H1 (cell line): ENCODE results near the gene KRT35. TPM values are rescaled to one million over a fixed set of nuclear protein-coding genes. Genes with fewer than 3 reads are reported as not detected.

Source experiments
- CTCF ChIA-PET: fragments of 300-600 bp; sonication (Branson Sonifier 250); formaldehyde crosslinking; loops from one replicate; lab custom pipeline; 2021; ENCODE audit not compliant: partially characterized antibody; lab: Charles Lee
- POLR2A ChIA-PET: fragments of 300-600 bp; sonication (Branson Sonifier 250); formaldehyde crosslinking; loops from one replicate; lab custom pipeline; 2021; ENCODE audit warnings: inconsistent platforms; ENCODE audit not compliant: partially characterized antibody; lab: Charles Lee
- DNase-seq, 2 experiments: peaks; one replicate each; pipeline versions ENCODE4 v3.0.0 to v3.0.0-alpha.2; 2010 to 2022; ENCODE audit warnings: low spot score in 2 of 2, low read depth in 1 of 2, mixed read lengths in 1 of 2
- FAIRE-seq: peaks from 2 replicates; lab custom pipeline; 2011; peaks lifted over from hg19 to GRCh38; lab: Jason Lieb, UNC
- H2AFZ ChIP-seq: 2 replicates; pipeline ENCODE4 v1.8.1; 2012; ENCODE audit warnings: low read length, inconsistent platforms
- H2AK5ac ChIP-seq: 2 replicates; pipeline ENCODE4 v1.6.1; 2013; ENCODE audit warnings: low read depth, low read length
- H2BK120ac ChIP-seq: replicated peaks from 2 replicates; pipeline ENCODE3; 2013; ENCODE audit warnings: low read depth, low read length, inconsistent platforms
- H2BK12ac ChIP-seq: 2 replicates; pipeline ENCODE4 v1.6.1; 2013; ENCODE audit warnings: low read depth, low read length
- H2BK15ac ChIP-seq: 2 replicates; pipeline ENCODE4 v1.6.1; 2013; ENCODE audit warnings: low read length
- H2BK20ac ChIP-seq: 2 replicates; pipeline ENCODE4 v1.6.1; 2013; ENCODE audit warnings: low read length
- H2BK5ac ChIP-seq: 2 replicates; pipeline ENCODE4 v1.6.1; 2013; ENCODE audit warnings: low read depth, low read length
- H3K14ac ChIP-seq: 2 replicates; pipeline ENCODE4 v1.6.1; 2013; ENCODE audit warnings: inconsistent platforms; ENCODE audit not compliant: insufficient read length
- H3K18ac ChIP-seq: 2 replicates; pipeline ENCODE4 v1.6.1; 2013; ENCODE audit warnings: low read length; ENCODE audit errors: extremely low read depth
- H3K23ac ChIP-seq: 2 replicates; pipeline ENCODE4 v1.6.1; 2013; ENCODE audit warnings: inconsistent platforms; ENCODE audit not compliant: insufficient read length
- H3K23me2 ChIP-seq: 2 replicates; pipeline ENCODE4 v1.6.1; 2013; ENCODE audit warnings: low read depth, low read length
- H3K27ac ChIP-seq: 2 replicates; pipeline ENCODE4 v1.6.1; 2011; ENCODE audit warnings: low read depth, low read length, inconsistent platforms
- H3K27me3 ChIP-seq, 4 experiments: replicated peaks in 1 of 4; 1 replicate in 1 of 4; 2 replicates in 3 of 4; pipeline versions ENCODE4 v1.6.1 to v1.8.1; 2011 to 2013; ENCODE audit warnings: low read length in 3 of 4, mild to moderate bottlenecking in 3 of 4, inconsistent platforms in 2 of 4, mixed read lengths in 2 of 4, moderate library complexity in 1 of 4; ENCODE audit not compliant: control insufficient read depth in 3 of 4, insufficient read depth in 3 of 4; ENCODE audit errors: extremely low read depth in 1 of 4
- H3K36me3 ChIP-seq, 4 experiments: 2 replicates each; pipeline versions ENCODE4 v1.6.1 to v1.8.1; 2011 to 2013; ENCODE audit warnings: mild to moderate bottlenecking in 4 of 4, low read length in 3 of 4, moderate library complexity in 2 of 4, control low read depth in 1 of 4, inconsistent platforms in 1 of 4; ENCODE audit not compliant: insufficient read depth in 4 of 4, control insufficient read depth in 2 of 4
- H3K4ac ChIP-seq: replicated peaks from 2 replicates; pipeline ENCODE3; 2013; ENCODE audit warnings: low read length, low read depth, mixed read lengths, inconsistent platforms; ENCODE audit not compliant: insufficient read length
- H3K4me1 ChIP-seq, 4 experiments: replicated peaks in 1 of 4; 1 replicate in 1 of 4; 2 replicates in 3 of 4; pipeline versions ENCODE4 v1.6.1 to v1.8.1; 2011 to 2013; ENCODE audit warnings: low read length in 3 of 4, inconsistent platforms in 2 of 4, mixed read lengths in 1 of 4; ENCODE audit not compliant: insufficient read depth in 4 of 4, control insufficient read depth in 3 of 4
- H3K4me2 ChIP-seq, 2 experiments: 2 replicates each; pipeline versions ENCODE4 v1.6.1 to v1.8.1; 2011 to 2013; ENCODE audit warnings: low read depth in 2 of 2, low read length in 2 of 2, control low read depth in 1 of 2, inconsistent platforms in 1 of 2, mild to moderate bottlenecking in 1 of 2; ENCODE audit not compliant: insufficient read depth in 1 of 2
- H3K4me3 ChIP-seq, 4 experiments: fragments of 200-600, 300-600 bp in 1 of 4; sonication (generic), shearing (Covaris generic), sonication (Bioruptor Twin) in 1 of 4; 2 replicates each; pipeline versions ENCODE4 v1.5.1 to v1.8.1; 2011 to 2016; ENCODE audit warnings: low read length in 4 of 4, low read depth in 3 of 4, control low read depth in 2 of 4, inconsistent platforms in 2 of 4, mild to moderate bottlenecking in 2 of 4, mixed read lengths in 1 of 4, moderate library complexity in 1 of 4; ENCODE audit not compliant: insufficient read depth in 2 of 4; ENCODE audit errors: extremely low read depth in 1 of 4
- H3K56ac ChIP-seq: replicated peaks from 2 replicates; pipeline ENCODE3; 2013; ENCODE audit warnings: low read depth, mild to moderate bottlenecking, mixed read lengths, low read length, inconsistent platforms; ENCODE audit not compliant: insufficient read length
- H3K79me1 ChIP-seq: 2 replicates; pipeline ENCODE4 v1.6.1; 2013; ENCODE audit warnings: low read depth, low read length, control low read depth
- H3K79me2 ChIP-seq, 2 experiments: 2 replicates each; pipeline versions ENCODE4 v1.6.1 to v1.8.1; 2012 to 2013; ENCODE audit warnings: low read length in 2 of 2, mild to moderate bottlenecking in 2 of 2, inconsistent platforms in 1 of 2; ENCODE audit not compliant: insufficient read depth in 2 of 2, control insufficient read depth in 1 of 2
- H3K9ac ChIP-seq, 4 experiments: replicated peaks in 1 of 4; 1 replicate in 1 of 4; 2 replicates in 3 of 4; pipeline versions ENCODE4 v1.6.1 to v1.8.1; 2011 to 2013; ENCODE audit warnings: low read depth in 3 of 4, low read length in 3 of 4, control low read depth in 2 of 4, mild to moderate bottlenecking in 2 of 4, moderate library complexity in 2 of 4, inconsistent platforms in 1 of 4; ENCODE audit errors: extremely low read depth in 1 of 4
- H3K9me3 ChIP-seq, 2 experiments: 2 replicates each; pipeline versions ENCODE4 v1.6.1 to v1.8.1; 2012 to 2013; ENCODE audit warnings: mild to moderate bottlenecking in 2 of 2, moderate library complexity in 2 of 2, control low read depth in 1 of 2, inconsistent platforms in 1 of 2, low read depth in 1 of 2, low read length in 1 of 2, mixed read lengths in 1 of 2; ENCODE audit not compliant: insufficient read depth in 2 of 2
- H4K20me1 ChIP-seq, 2 experiments: replicated peaks in 1 of 2; 2 replicates each; pipeline versions ENCODE3 to v1.8.1; 2011 to 2013; ENCODE audit warnings: inconsistent platforms in 2 of 2, low read length in 2 of 2, mild to moderate bottlenecking in 1 of 2; ENCODE audit not compliant: insufficient read depth in 2 of 2, control insufficient read depth in 1 of 2
- H4K5ac ChIP-seq: 2 replicates; pipeline ENCODE4 v1.6.1; 2013; ENCODE audit warnings: low read length, low read depth, mixed read lengths, inconsistent platforms; ENCODE audit not compliant: insufficient read length
- H4K8ac ChIP-seq: 2 replicates; pipeline ENCODE4 v1.8.0; 2013; ENCODE audit warnings: mild to moderate bottlenecking, moderate library complexity, low read length, inconsistent platforms; ENCODE audit not compliant: insufficient read depth; ENCODE audit errors: extremely low read depth
- H4K91ac ChIP-seq: replicated peaks from 2 replicates; pipeline ENCODE3; 2013; ENCODE audit warnings: low read length, mixed read lengths, inconsistent platforms; ENCODE audit not compliant: insufficient read length
- CEBPB ChIP-seq: IDR thresholded peaks from 2 replicates; pipeline ENCODE4 v1.6.1; 2012; ENCODE audit warnings: low read depth, low read length
- HDAC2 ChIP-seq, 2 experiments: fragments of 300-600 bp in 1 of 2; sonication (generic) in 1 of 2; IDR thresholded peaks; 2 replicates each; pipeline ENCODE4 v1.6.1; 2011 to 2012; ENCODE audit warnings: low read depth in 2 of 2, low read length in 2 of 2, mild to moderate bottlenecking in 2 of 2, moderate library complexity in 2 of 2, borderline replicate concordance in 1 of 2, inconsistent platforms in 1 of 2
- JUND ChIP-seq: IDR thresholded peaks from 2 replicates; pipeline ENCODE4 v1.6.1; 2011; ENCODE audit warnings: mild to moderate bottlenecking, improper control_type of control experiment, low read length
- KDM1A ChIP-seq: fragments of 200-600, 300-600 bp; sonication (generic); IDR thresholded peaks from 2 replicates; pipeline ENCODE4 v1.7.1; 2016; ENCODE audit warnings: mild to moderate bottlenecking, low read length, borderline replicate concordance
- NANOG ChIP-seq: IDR thresholded peaks from 2 replicates; pipeline ENCODE4 v1.6.1; 2011; ENCODE audit warnings: low read length, low read depth, mild to moderate bottlenecking, inconsistent platforms; ENCODE audit not compliant: insufficient read depth, poor library complexity, severe bottlenecking
- NRF1 ChIP-seq: IDR thresholded peaks from 2 replicates; pipeline ENCODE4 v1.6.1; 2011; ENCODE audit warnings: mild to moderate bottlenecking, low read depth, low read length, improper control_type of control experiment
- POLR2A ChIP-seq, 2 experiments: IDR thresholded peaks; 1 replicate in 1 of 2; 2 replicates in 1 of 2; pipeline ENCODE4 v1.6.1; 2011; ENCODE audit warnings: low read depth in 2 of 2, low read length in 2 of 2, mild to moderate bottlenecking in 2 of 2; ENCODE audit errors: control extremely low read depth in 1 of 2
- SIN3A ChIP-seq, 2 experiments: IDR thresholded peaks in 1 of 2; conservative IDR thresholded peaks in 1 of 2; 2 replicates each; pipeline ENCODE4 v1.6.1; 2011 to 2012; ENCODE audit warnings: low read length in 2 of 2, improper control_type of control experiment in 1 of 2, low read depth in 1 of 2, mild to moderate bottlenecking in 1 of 2
- SIX5 ChIP-seq: IDR thresholded peaks from 2 replicates; pipeline ENCODE4 v1.6.1; 2011; ENCODE audit warnings: mild to moderate bottlenecking, low read depth, low read length
- SP1 ChIP-seq: IDR thresholded peaks from 2 replicates; pipeline ENCODE4 v1.6.1; 2011; ENCODE audit warnings: low read depth, low read length
- SUZ12 ChIP-seq: fragments of 200-600 bp; sonication (generic); IDR thresholded peaks from 2 replicates; pipeline ENCODE4 v1.6.1; 2012; ENCODE audit warnings: mild to moderate bottlenecking, inconsistent platforms, low read length, moderate library complexity, mixed read lengths
- TBP ChIP-seq: IDR thresholded peaks from 2 replicates; pipeline ENCODE4 v1.6.1; 2011; ENCODE audit warnings: low read depth, low read length, improper control_type of control experiment
- WGBS, 2 experiments: shearing (Covaris generic) in 1 of 2; methylation state at CpG; one replicate each; pipeline versions ENCODE4 v1.1.6 to v1.1.7; 2013 to 2015; ENCODE audit warnings: low lambda C conversion rate in 2 of 2, mixed read lengths in 2 of 2, inconsistent platforms in 1 of 2, low coverage in 1 of 2, missing lambda C conversion rate in 1 of 2; ENCODE audit not compliant: insufficient replicate concordance in 2 of 2, insufficient coverage in 1 of 2, insufficient read length in 1 of 2; ENCODE audit errors: extremely low coverage in 1 of 2, missing lambda C conversion rate in 1 of 2; 5-methylcytosine and 5-hydroxymethylcytosine counted together
- polyA plus RNA-seq, 7 experiments: library from polyadenylated mRNA; depleted of rRNA in 3 of 7; stranded (reverse) in 5 of 7; unstranded in 2 of 7; fragments of >200 nt in 5 of 7; fragments of 200-250 nt in 2 of 7; gene quantifications; 1 replicate in 5 of 7; 2 replicates in 1 of 7; 4 replicates in 1 of 7; pipeline versions ENCODE4 v1.2.1 to v1.2.3, GENCODE V29; 2011 to 2013; ENCODE audit warnings: missing spikeins in 2 of 7, mixed read lengths in 2 of 7
- total RNA-seq: library from RNA; stranded (reverse); fragmentation: NEBNext Ultra II Directional; extraction: Animal tissue kit (Norgen Biotek cat#: 25700); gene quantifications from 2 replicates; pipeline ENCODE4 v1.2.1, GENCODE V29; 2021
- TF ChIP-seq, protein P1 (sequence below): IDR thresholded peaks from 2 replicates; pipeline ENCODE4 v1.6.1; 2012; ENCODE audit warnings: inconsistent platforms

Gene KRT35
- total and polyA plus RNA-seq, 2 of the 8 experiments (the other 6 are each of a cell fraction or from before 2014, with no cell fraction given) = not detected

DNA sequence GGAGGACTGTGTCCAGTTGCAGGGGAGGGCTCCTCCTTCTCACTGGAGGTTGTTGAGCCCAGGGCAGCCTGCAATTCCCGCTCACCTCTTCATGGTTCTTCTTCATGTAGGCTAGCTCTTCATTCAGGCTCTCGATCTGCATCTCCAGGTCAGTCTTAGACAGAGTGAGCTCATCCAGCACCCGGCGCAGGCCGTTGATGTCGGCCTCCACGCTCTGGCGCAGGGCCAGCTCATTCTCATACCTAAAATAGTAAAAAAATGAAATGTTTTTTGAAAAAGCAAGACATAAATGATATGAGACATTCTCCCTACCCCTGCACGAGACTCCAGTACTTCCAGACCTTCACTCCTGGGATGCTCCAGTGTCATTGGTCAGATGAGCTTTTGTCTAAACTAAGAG is 22.3 kb upstream of the KRT35 start:
- H2BK20ac ChIP-seq = no peak overlapping the region
- no peaks in the 10 kb centered on the region for H3K79me1 ChIP-seq
- H3K9ac ChIP-seq = no peak overlapping the region
- H2AK5ac ChIP-seq = no peak overlapping the region
- peaks cover 0 to 19% (median 11%) of the 10 kb centered on the region in 4 experiments; a peak in 6 of 7 replicates for H3K4me1 ChIP-seq
- no peaks in the 10 kb centered on the region for H3K36me3 ChIP-seq
- FAIRE-seq (no peak), DNase-seq (no peak)
- H4K8ac ChIP-seq = no peak overlapping the region
- no peak overlapping the region for H4K5ac ChIP-seq
- no peak overlapping the region; the same call in 1 of the 2 replicates for H2BK5ac ChIP-seq
- no peak overlapping the region for H3K4ac ChIP-seq
- H3K27ac ChIP-seq = no peak overlapping the region
- H3K23ac ChIP-seq = no peak overlapping the region
- H2BK15ac ChIP-seq = 0 out of 2 replicates have a peak overlapping the region, but pooled peaks have one; percentile 72
- H2AFZ ChIP-seq = no peak overlapping the region
- no peaks in the 10 kb centered on the region for H3K27me3 ChIP-seq
- WGBS, 2 experiments = 91% methylated on average over 9 of the region's 9 CpGs; no CpG with 5 or more reads in 1 of the 2 experiments
- ChIA-PET POLR2A (interaction anchor here (0.6 to 5.6 kb wide), 3 partner anchors 18 to 25 kb away, joined by 5 to 32 read pairs (median 14); partner anchors contain the start of gene KRT19), CTCF (interaction anchor here (0.7 to 33.9 kb wide), 9 partner anchors 10 to 171 kb away, joined by 3 to 427 read pairs (median 6); partner anchors contain the start of gene KRT36)
- no peak overlapping the region for H3K56ac ChIP-seq
- H3K4me2 ChIP-seq = no peak overlapping the region
- H4K91ac ChIP-seq = no peak overlapping the region
- no peaks in the 10 kb centered on the region for H4K20me1 ChIP-seq
- H3K14ac ChIP-seq = no peak overlapping the region
- H2BK12ac ChIP-seq = no peak overlapping the region
- no peaks in the 10 kb centered on the region for H3K9me3 ChIP-seq
- no peak overlapping the region for H3K4me3 ChIP-seq
- H3K18ac ChIP-seq = no peak overlapping the region
- H3K79me2 ChIP-seq = no peaks in the 10 kb centered on the region
- no peaks in the 10 kb centered on the region for H3K23me2 ChIP-seq
- H2BK120ac ChIP-seq = no peak overlapping the region
- no peak for TF ChIP-seq SIN3A (conservative IDR thresholded peaks at IDR 0.05 in 1 of 2, IDR thresholded peaks at IDR 0.05 in 1 of 2; ENCODE audit: low read depth in 1 of 2, low read length in 2 of 2)
- TF ChIP-seq NRF1 = no peak
- TF ChIP-seq SP1 = no peak
- TF ChIP-seq SUZ12 = no peak
- TF ChIP-seq TBP = no peak
- no peak for TF ChIP-seq JUND
- TF ChIP-seq SIX5 = no peak
- no peak for TF ChIP-seq HDAC2 (IDR thresholded peaks at IDR 0.05; ENCODE audit: borderline replicate concordance in 1 of 2, low read depth in 2 of 2, low read length in 2 of 2)
- no peak for TF ChIP-seq CEBPB
- no peak for TF ChIP-seq KDM1A
- TF ChIP-seq NANOG = no peak
- no peak for TF ChIP-seq POLR2A (IDR thresholded peaks at IDR 0.05; ENCODE audit: control extremely low read depth in 1 of 2, low read depth in 2 of 2, low read length in 2 of 2)
- TF ChIP-seq, protein P1, sequence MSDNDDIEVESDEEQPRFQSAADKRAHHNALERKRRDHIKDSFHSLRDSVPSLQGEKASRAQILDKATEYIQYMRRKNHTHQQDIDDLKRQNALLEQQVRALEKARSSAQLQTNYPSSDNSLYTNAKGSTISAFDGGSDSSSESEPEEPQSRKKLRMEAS = no peak
